ENCODE data around the gene DGKH. TPM values are rescaled to one million over a fixed set of nuclear protein-coding genes. Genes with fewer than 3 reads are reported as not detected.

Gene DGKH
- total and polyA plus RNA-seq, 9 of the 15 experiments (the other 6 are each of a cell fraction or from before 2014, with no cell fraction given), result 0.38 to 4.4 (median 3.1) TPM

GRCh38 chr13:42214446-42214845, 166.0 kb downstream of the DGKH start (continued):
- TF ChIP-seq ZNF395 (CRISPR knock-in tag; IDR thresholded peaks at IDR 0.05), result no peak
- TF ChIP-seq SIN3B (IDR thresholded peaks at IDR 0.05; ENCODE audit: low read depth), result no peak
- no peak for TF ChIP-seq E2F4 (CRISPR knock-in tag; IDR thresholded peaks at IDR 0.05; ENCODE audit: low read depth)
- no peak for TF ChIP-seq THRB (CRISPR knock-in tag; conservative IDR thresholded peaks at IDR 0.05)
- no peak for TF ChIP-seq ZNF444 (CRISPR knock-in tag; IDR thresholded peaks at IDR 0.05)

Measured in K562 (cell line).